GM21515 (cell line): Measurements from ENCODE around the gene SLC44A2.

Experiments used
- ATAC-seq: cut with Tn5 transposase; IDR thresholded peaks from one replicate; pipeline ENCODE4 v1.9.1; 2021; ENCODE audit not compliant: unreplicated experiment

SLC44A2 gene

DNA sequence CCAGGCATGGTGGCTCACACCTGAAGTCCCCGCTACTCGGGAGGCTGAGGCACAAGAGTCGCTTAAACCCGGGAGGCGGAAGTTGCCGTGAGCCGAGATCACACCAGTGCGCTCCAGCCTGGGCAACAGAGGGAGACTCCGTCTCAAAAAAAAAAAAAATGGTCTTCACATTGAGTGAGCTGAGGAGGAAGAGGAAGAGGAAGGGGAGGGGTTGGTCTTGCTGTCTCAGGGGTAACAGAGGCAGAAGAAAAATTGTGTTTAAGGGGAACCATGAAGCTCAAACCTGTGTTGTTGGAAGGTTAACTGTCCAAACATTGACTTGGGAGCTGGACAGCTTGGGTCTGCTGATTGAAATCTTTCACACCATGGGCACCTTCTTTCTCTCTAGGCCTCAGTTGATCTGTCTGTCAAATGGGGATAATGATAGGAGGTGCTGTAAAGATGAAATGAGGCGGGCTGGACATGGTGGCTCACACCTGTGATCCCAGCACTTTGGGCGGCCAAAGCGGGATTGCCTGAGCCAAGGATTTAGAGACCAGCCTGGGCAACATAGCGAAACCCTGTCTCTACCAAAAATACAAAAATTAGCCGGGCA, 9.8 kb upstream of the SLC44A2 start:
- ATAC-seq = no peak

DNA sequence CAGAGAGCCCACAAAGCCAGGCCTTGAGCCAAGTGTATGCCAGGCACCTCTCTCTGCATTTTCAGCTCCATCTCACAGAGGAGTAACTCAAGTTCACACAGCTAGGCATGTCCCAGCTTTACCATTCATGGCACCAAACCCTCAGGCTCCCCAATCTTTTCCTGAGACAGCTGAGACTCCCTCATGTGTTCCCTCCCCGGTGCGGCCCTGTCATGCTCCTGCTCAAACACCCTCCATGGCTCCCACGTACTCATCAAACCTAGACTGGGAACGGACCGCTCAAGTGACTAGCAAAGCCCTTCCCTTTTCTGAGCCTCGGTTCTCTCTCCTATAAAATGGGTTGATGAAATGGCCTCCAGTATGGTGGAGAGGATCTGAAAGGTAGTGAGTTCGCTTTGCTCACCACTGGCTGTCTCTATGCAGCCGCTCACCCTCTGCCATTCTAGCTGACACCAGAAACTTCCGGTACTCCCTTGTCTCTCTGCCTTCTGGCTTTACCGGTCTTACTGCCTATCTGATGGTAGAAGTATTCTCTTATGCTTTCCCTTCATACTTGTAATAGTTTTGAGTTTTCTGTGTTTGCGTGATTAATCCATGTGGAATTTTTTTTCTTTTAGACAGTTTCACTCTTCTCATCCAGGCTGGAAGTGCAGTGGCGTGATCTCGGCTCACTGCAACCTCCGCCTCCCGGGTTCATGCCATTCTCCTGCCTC, 7.8 kb upstream of the SLC44A2 start:
- no peak for ATAC-seq

DNA sequence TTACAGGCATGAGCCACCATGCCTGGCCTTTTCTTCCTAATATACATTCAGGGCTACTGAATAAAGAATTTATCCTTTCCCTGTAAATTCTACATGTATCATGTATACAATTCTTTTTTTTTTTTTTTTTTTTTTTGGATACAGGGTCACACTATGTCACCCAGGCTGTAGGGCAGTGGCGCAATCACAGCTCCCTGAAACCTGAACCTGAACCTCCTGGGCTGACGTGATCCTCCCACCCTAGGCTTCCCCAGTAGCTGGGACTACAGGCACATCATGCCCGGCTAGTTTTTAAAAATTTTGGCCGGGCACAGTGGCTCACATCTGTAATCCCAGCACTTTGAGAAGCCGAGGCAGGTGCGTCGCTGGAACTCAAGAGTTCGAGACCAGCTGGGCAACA, 6.5 kb upstream of the SLC44A2 start:
- no peak for ATAC-seq

DNA sequence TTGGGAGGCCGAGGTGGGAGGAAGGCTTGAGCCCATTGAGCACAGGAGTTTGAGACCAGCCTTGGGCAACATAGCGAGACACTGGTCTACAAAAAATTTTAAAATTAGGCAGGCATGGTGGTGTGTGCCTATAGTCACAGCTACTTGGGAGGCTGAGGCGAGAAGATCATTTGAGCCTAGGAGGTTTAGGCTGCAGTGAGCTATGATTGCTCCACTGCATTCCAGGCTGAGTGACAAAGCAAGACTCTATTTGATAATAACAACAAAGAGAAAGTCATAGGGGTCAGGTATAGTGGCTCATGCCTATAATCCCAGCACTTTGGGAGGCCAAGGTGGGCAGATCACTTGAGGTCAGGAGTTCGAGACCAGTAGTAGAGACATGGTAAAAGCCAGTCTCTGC, 4.6 kb upstream of the SLC44A2 start:
- ATAC-seq = no peak

DNA sequence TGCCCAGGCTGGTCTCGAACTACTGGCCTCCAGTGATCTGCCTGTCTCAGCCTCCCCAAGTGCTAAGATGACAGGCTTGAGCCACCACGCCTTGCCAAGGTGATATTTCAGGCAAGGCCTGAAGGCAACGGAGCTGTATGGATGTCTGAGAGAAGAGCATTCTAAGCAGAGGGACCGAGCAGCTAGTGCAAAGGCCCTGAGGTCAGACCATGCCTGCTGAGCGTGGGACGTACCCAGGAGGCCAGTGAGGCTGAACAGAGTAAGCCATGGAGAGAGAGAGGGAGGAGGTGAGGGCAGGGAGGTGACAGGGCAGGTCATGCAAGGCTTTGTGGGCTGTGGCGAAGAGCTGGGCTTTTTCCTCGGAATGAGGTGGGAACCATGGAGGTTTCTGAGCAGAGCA, 3.4 kb upstream of the SLC44A2 start:
- ATAC-seq = no peak

DNA sequence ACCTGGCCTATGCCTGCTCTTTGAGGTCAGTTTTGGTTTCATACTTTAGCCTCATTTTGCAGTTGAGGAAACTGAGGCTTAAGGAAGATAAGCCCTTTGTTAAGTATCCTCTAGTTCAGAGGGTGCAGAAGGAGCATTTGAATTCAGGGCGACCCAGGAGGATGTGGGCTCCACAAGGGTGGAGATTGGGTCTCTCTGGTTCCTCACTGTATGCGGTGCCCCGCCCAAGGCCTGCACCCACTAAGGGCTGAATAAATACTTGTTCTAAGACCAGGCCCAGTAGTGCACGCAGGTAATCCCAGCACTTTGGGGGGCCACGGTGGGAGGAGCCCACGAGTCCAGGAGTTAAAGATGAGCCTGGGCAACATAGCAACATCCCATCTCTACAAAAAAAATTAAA, 768 bp upstream of the SLC44A2 start:
- no peak for ATAC-seq

DNA sequence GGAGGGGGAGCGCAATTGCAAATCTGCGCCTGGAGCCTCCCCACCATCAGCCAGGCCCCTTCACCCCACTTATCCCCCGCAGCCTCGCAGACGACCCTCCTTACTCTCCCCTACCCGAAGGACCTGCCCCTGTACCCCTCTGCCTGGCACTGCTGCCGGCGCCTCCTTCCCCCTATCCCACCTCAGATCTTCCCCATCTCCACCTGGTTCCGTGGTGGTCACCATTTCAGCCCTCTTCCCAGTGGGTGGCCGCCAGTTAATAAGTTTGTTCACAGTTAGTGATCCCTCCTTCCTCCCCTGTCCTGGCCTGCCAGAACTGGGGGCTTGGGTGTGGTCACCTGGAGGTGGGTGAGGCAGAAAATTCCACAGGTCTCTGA, 397 bp downstream of the SLC44A2 start:
- ATAC-seq = no peak

DNA sequence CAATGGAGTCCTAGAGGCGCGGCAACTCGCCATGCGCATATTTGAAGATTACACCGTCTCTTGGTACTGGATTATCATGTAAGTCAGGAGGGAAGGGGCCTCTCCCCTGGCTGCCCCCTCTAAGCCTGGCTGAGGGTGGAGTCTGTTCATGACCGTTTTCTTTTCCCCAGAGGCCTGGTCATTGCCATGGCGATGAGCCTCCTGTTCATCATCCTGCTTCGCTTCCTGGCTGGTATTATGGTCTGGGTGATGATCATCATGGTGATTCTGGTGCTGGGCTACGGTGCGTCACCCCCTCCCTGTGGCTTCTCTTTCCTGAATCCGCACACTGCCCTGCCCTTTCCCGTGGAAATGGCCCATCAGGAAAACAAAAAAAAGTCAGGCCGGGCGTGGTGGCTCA, 6.5 kb downstream of the SLC44A2 start:
- no peak for ATAC-seq

DNA sequence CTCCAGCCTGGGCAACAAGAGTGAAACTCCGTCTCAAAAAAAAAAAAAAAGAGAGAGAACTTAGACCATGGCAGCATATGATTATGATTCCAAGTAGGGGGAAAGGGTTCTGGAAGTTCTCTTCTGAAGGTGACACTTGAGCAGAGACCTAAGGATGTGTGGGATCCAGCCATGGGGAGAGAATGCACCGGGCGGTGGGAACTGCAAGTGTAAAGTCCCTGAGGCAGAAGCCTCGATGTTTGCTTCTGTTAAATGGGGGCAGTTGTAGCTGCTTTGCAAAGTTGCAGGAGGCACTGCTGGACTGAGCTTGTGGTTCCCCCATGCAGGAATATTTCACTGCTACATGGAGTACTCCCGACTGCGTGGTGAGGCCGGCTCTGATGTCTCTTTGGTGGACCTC, 9.1 kb downstream of the SLC44A2 start:
- ATAC-seq = no peak

DNA sequence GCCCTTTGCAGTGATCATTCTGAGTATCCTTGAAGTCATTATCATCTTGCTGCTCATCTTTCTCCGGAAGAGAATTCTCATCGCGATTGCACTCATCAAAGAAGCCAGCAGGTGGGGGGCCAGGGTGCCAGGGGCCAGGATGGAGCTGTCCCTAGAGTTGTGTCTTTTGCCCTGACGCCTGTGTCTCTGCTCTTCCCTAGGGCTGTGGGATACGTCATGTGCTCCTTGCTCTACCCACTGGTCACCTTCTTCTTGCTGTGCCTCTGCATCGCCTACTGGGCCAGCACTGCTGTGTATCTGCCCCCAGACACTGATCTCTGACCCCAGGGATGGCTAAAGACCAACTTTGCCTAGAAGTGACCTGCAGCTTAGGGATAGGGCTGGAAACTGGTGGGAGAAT, 9.6 kb downstream of the SLC44A2 start:
- ATAC-seq = no peak

DNA sequence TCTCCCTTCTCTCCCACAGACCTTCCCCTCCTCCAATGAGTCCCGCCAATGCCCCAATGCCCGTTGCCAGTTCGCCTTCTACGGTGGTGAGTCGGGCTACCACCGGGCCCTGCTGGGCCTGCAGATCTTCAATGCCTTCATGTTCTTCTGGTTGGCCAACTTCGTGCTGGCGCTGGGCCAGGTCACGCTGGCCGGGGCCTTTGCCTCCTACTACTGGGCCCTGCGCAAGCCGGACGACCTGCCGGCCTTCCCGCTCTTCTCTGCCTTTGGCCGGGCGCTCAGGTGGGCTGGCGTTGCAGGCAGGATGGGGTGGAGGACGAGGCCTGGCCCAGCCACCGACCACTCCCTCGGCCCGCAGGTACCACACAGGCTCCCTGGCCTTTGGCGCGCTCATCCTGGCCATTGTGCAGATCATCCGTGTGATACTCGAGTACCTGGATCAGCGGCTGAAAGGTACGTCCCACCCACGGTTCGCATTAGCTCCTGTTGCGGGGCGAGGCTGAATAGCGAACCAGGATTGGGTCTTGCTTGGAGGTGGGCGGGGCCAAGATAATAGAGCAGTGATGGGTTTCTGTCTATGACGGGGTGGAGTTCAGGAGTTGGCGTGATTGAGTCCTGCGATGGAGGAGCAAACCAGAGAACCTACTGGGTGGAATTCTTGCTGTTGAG, 11.1 kb downstream of the SLC44A2 start:
- no peak for ATAC-seq

DNA sequence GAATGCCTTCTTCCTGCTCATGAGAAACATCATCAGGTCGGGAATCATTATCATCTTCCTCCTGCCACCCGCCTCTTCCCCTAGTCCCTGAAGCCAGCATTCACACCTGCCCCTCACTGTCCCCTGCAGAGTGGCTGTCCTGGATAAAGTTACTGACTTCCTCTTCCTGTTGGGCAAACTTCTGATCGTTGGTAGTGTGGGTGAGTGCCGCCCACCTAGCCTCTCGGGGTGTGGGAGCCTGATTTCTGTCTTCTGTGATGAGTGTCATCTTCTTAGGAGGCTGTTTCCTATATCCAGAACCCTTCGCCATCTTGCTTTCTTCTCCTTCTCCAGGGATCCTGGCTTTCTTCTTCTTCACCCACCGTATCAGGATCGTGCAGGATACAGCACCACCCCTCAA, 12.5 kb downstream of the SLC44A2 start:
- no peak for ATAC-seq

DNA sequence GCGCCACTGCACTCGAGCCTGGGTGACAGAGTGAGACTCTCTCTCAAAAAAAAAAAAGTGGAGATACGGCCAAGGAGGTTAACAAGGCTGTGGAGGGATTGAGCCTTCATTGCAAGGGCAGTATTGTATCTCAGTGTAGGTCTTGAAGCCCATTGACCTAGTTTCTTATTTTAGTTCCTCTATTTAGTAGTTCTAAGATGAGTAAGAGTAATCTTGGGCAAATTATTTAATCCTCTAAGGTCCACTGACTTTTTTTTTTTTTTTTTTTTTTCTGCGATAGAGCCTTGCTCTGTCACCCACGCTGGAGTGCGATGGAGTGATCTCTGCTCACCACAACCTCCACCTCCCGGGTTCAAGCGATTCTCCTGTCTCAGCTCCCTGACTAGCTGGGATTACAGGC, 14.5 kb downstream of the SLC44A2 start:
- ATAC-seq = no peak

DNA sequence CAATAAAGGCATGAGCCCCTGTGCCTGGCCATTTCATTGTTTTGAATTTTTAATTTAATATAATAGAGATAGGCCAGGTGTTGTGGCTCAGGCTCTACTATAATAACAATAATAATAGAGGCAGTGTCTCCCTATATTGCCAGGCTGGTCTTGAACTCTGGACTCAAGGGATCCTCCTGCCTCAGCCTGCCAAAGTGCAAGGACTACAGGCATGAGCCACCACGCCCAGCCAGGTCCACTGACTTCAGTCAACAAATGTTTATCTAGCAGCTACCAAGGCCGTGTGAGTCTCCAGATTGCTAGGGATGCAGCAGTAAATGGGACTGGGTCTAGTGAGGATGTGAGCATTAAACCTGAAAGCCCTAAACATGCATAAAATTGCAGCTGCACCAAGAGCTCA, 15.0 kb downstream of the SLC44A2 start:
- no peak for ATAC-seq

DNA sequence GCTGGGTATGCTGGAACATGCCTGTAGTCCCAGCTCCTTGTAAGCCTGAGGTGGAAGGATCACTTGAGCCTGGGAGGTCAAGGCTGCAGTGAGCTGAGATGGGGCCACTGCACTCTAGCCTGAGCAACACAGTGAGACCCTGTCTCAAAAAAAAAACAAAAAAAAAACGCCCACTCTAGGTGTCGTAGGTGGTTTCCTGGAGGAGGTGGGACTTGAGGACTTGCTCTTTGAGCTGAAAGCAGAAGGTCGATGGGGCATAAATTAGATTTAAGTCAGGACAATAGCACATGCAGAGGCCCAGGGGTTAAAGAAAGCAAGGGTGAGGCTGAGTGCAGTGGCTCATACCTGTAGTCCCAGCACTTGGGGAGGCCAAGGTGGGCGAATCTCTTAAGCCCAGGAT, 15.9 kb downstream of the SLC44A2 start:
- no peak for ATAC-seq

DNA sequence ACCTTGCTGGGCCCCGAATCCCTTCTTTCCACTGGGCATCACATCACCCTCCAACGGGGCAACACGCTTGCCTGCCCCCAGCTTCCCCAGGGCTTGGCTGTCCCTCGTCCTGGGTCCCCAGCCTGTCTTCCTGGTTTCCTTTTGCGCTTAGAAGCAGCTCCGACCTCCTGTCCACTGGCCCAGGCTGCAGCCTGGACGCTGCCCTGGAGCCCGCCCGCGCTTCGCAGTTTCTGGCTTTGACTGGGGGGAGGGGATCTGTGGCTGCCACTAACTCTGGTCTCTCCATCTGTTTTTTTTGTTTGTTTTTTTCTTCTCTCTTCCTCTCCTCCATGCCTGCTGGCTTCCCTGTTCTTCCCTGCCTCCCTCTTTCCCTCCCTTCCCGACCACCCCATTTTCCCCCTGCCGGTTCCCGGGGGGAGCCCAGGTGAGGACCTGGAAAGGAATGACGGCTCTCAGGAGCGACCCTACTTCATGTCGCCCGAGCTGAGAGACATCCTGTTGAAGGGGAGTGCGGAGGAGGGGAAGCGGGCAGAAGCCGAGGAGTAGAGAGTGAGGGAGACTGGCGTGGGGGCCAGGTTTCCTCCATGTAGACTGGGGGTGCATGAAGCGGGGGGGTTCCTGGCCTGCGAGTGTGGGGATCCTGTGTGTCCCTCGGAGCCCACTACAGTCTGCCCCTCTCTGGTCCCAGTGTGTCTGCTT, 17.3 kb downstream of the SLC44A2 start:
- ATAC-seq = no peak

DNA sequence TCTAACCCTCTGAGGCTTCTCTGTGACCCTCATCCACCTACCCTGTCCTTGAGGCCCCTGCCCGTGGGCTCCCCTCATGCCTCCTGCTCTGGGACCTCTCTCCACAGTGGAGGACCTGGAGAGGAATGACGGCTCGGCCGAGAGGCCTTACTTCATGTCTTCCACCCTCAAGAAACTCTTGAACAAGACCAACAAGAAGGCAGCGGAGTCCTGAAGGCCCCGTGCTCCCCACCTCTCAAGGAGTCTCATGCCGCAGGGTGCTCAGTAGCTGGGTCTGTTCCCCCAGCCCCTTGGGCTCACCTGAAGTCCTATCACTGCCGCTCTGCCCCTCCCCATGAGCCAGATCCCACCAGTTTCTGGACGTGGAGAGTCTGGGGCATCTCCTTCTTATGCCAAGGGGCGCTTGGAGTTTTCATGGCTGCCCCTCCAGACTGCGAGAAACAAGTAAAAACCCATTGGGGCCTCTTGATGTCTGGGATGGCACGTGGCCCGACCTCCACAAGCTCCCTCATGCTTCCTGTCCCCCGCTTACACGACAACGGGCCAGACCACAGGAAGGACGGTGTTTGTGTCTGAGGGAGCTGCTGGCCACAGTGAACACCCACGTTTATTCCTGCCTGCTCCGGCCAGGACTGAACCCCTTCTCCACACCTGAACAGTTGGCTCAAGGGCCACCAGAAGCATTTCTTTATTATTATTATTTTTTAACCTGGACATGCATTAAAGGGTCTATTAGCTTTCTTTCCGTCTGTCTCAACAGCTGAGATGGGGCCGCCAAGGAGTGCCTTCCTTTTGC, 18.0 kb downstream of the SLC44A2 start:
- ATAC-seq = no peak

DNA sequence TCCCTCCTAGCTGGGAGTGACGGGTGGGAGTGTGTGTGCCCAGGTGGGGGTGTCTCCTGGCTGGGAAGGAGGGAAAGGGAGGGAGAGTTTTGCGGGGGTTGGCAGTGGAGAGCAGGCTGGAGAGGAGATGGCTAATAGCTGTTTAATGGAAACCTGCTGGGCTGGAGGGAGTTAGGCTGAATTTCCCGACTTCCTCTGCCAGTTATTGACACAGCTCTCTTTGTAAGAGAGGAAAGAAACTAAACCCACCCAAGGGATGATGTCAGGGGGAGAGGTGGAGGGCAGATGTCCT, 18.6 kb downstream of the SLC44A2 start:
- ATAC-seq = no peak

DNA sequence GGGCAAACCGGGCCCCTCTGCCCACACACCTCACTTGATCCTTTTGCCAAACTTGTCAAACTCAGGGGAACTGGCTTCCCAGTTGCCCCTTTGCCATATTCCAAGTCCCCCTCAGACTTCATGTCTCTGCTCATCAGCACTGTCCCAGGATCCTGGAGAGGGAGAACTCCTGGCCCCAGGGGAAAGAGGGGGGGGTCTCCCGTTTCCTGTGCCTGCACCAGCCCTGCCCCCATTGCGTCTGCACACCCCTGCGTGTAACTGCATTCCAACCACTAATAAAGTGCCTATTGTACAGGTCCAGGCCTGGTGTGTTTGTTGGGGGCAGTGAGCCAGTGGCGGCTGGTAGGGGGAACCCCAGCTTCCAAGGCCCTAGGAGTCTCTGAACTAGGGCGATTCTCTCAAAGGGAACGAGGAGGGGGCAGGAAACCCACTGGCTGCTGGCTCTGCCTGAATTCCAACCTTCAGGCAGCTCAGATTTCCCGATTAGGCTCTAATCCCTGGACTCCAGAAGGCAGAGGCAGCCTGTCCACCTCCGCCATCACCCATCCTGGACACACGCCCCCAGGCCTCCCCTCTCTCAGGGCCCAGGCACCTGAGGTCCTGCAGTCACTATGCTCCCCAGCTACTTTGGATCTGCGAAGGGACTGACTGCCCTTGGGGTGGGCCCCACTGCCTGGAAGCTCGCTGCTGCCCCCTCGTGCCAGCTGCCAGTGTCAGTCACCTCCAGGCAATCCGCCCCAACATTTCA, 19.1 kb downstream of the SLC44A2 start:
- no peak for ATAC-seq

DNA sequence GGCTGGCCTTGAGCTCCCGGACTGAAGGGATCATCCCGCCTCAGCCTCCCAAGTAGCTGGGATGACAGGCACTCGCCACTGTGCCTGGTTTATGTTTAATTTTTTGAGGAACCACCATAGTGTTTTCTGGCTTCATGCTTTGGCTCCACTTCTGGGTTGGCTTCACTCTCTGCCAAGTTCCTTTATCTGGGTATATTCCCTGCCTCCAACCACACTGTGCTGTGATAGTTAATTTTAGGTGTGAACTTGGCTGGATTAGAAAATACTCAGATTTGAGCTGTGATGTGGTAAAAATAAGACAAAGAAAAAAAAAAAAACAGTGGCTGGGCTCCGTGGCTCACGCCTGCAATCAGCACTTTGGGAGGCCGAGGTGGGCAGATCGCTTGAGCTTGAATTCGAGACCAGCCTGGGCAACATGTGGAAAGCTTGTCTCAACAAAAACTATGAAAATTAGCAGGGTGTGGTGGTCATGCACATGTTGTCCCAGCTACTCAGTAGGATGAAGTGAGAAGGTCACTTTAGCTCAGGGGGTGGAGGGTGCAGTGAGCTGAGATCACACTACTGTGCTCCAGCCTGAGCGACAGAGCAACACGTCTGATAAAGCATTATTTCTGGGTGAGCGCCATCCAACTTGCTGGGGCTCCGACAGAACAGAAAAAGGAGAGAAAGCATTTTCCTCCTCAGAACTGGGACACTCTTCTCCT, 21.3 kb downstream of the SLC44A2 start:
- ATAC-seq = no peak
